Ovary (tissue), 3 donors: ENCODE measurements around the gene DPYSL3.

Source experiments
- CTCF ChIP-seq, 3 donors: fragments of 450-650 bp in 2 of 3; fragments of 200-600 bp in 1 of 3; IDR thresholded peaks; one replicate each; pipeline versions ENCODE4 v1.5.1 to v1.8.0; 2016 to 2022; ENCODE audit warnings: antibody characterized with exemption in 3 of 3, mild to moderate bottlenecking in 1 of 3
- EP300 ChIP-seq: sonication (generic); formaldehyde crosslinking; IDR thresholded peaks from one replicate; pipeline ENCODE4 v1.6.1; 2017; ENCODE audit warnings: antibody characterized with exemption
- POLR2A ChIP-seq: fragments of 450-650 bp; IDR thresholded peaks from one replicate; pipeline ENCODE4 v1.6.1; 2017; ENCODE audit warnings: antibody characterized with exemption, mild to moderate bottlenecking, moderate library complexity
- donor health status: DM: no; HTN: no; CAD: no.

- TF ChIP-seq POLR2A (no peak), CTCF (IDR thresholded peaks at IDR 0.05) (no peak), EP300 (no peak)
These were observed 24.8 kb downstream of the DPYSL3 start for GRCh38 chr5:147485046-147485445.
